Astrocyte (in vitro differentiated cells and primary cell): Measurements from ENCODE around the gene NXPH1. TPM values are rescaled to one million over a fixed set of nuclear protein-coding genes. Genes with fewer than 3 reads are reported as not detected.

Source experiments
- DNase-seq: peaks from one replicate; pipeline ENCODE4 v3.0.0-alpha.2; 2010; ENCODE audit warnings: low read depth
- FAIRE-seq: peaks from 2 replicates; lab custom pipeline; 2011; peaks lifted over from hg19 to GRCh38; lab: Jason Lieb, UNC
- H2AFZ ChIP-seq: 2 replicates; pipeline ENCODE4 v1.6.0; 2012; ENCODE audit warnings: low read depth, low read length, inconsistent platforms
- H3K27ac ChIP-seq: 2 replicates; pipeline ENCODE4 v1.5.1; 2011; ENCODE audit warnings: low read depth, low read length, inconsistent platforms
- H3K27me3 ChIP-seq: 2 replicates; pipeline ENCODE4 v1.6.0; 2011; ENCODE audit warnings: low read length, inconsistent platforms; ENCODE audit not compliant: insufficient read depth
- H3K36me3 ChIP-seq: 2 replicates; pipeline ENCODE4 v1.5.1; 2011; ENCODE audit warnings: low read length, inconsistent platforms; ENCODE audit not compliant: insufficient read depth
- H3K4me1 ChIP-seq: 2 replicates; pipeline ENCODE4 v1.5.1; 2011; ENCODE audit warnings: low read length, inconsistent platforms; ENCODE audit not compliant: insufficient read depth
- H3K4me2 ChIP-seq: 2 replicates; pipeline ENCODE4 v1.6.0; 2012; ENCODE audit warnings: low read length, inconsistent platforms
- H3K4me3 ChIP-seq: 2 replicates; pipeline ENCODE4 v1.5.1; 2011; ENCODE audit warnings: low read depth, mild to moderate bottlenecking, low read length, inconsistent platforms; ENCODE audit not compliant: insufficient read depth
- H3K79me2 ChIP-seq: 2 replicates; pipeline ENCODE4 v1.6.0; 2012; ENCODE audit warnings: mild to moderate bottlenecking, low read length, inconsistent platforms; ENCODE audit not compliant: insufficient read depth
- H3K9ac ChIP-seq: 2 replicates; pipeline ENCODE4 v1.6.0; 2012; ENCODE audit warnings: mild to moderate bottlenecking, low read length, inconsistent platforms
- H3K9me3 ChIP-seq: 2 replicates; pipeline ENCODE4 v1.5.1; 2012; ENCODE audit warnings: low read depth, mild to moderate bottlenecking, low read length, inconsistent platforms; ENCODE audit not compliant: insufficient read depth
- H4K20me1 ChIP-seq: 2 replicates; pipeline ENCODE4 v1.6.0; 2012; ENCODE audit warnings: low read length, inconsistent platforms; ENCODE audit not compliant: insufficient read depth
- H3K27ac Mint-ChIP-seq: one replicate; pipeline ENCODE4 v1.8.0; 2021; ENCODE audit warnings: mild to moderate bottlenecking, mixed read lengths; ENCODE audit not compliant: unreplicated experiment
- H3K27me3 Mint-ChIP-seq: one replicate; pipeline ENCODE4 v1.8.0; 2021; ENCODE audit warnings: low read depth, mixed read lengths; ENCODE audit not compliant: unreplicated experiment
- H3K36me3 Mint-ChIP-seq: one replicate; pipeline ENCODE4 v1.8.0; 2021; ENCODE audit warnings: low read depth, mixed read lengths; ENCODE audit not compliant: unreplicated experiment
- H3K4me1 Mint-ChIP-seq: one replicate; pipeline ENCODE4 v1.8.0; 2021; ENCODE audit warnings: low read depth, mixed read lengths; ENCODE audit not compliant: unreplicated experiment
- H3K4me3 Mint-ChIP-seq: one replicate; pipeline ENCODE4 v1.8.0; 2021; ENCODE audit warnings: mild to moderate bottlenecking, moderate library complexity, mixed read lengths; ENCODE audit not compliant: unreplicated experiment
- H3K9me3 Mint-ChIP-seq: one replicate; pipeline ENCODE4 v1.8.0; 2021; ENCODE audit warnings: mild to moderate bottlenecking, mixed read lengths; ENCODE audit not compliant: unreplicated experiment
- EZH2 ChIP-seq: IDR thresholded peaks from 2 replicates; pipeline ENCODE4 v1.6.1; 2012; ENCODE audit warnings: mild to moderate bottlenecking, low read length, inconsistent platforms; ENCODE audit not compliant: insufficient read depth
- total RNA-seq: library from RNA; stranded (reverse); gene quantifications from 2 replicates; pipeline ENCODE4 v1.2.1, GENCODE V29; 2021
- TF ChIP-seq, protein P1 (sequence below): IDR thresholded peaks from 2 replicates; pipeline ENCODE4 v1.5.1; 2011; ENCODE audit warnings: low read depth, mild to moderate bottlenecking, inconsistent platforms, low read length, moderate library complexity; ENCODE audit not compliant: insufficient read depth

NXPH1 gene
- total RNA-seq, 1 donor from 2014 or later = 0.16 TPM

DNA sequence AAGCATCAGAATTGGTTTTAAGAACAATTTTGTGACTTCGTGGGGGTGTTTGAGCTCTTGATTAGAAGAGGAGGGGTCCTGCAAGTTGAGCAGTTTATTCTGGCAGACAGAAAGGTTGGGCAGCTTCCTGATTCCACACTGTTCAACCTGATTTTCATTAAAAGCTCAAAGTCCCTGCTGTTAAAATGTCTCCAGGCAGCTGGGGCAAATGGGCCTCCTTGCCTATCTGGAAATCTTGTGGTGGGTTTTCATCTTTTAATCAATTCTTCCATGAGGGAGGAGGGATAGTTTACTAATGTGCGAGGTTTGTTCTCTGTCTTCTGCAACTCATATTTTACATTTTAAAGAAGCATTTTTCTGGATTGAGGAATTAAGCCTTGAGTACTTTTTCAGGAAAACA is 276.7 kb downstream of the NXPH1 start:
- Histone ChIP-seq H3K36me3 (no peaks in the 10 kb centered on the region), H3K79me2 (no peaks in the 10 kb centered on the region), H2AFZ (no peak overlapping the region), H4K20me1 (no peaks in the 10 kb centered on the region), H3K27ac (no peak overlapping the region), H3K4me1 (no peaks in the 10 kb centered on the region), H3K9me3 (no peaks in the 10 kb centered on the region), H3K4me3 (no peak overlapping the region), H3K4me2 (no peak overlapping the region), H3K9ac (no peak overlapping the region), H3K27me3 (no peaks in the 10 kb centered on the region)
- FAIRE-seq (no peak), DNase-seq (no peak)
- Mint-ChIP-seq H3K4me1 (no peaks in the 10 kb centered on the region), H3K36me3 (no peaks in the 10 kb centered on the region), H3K27ac (no peak overlapping the region), H3K27me3 (no peaks in the 10 kb centered on the region), H3K4me3 (no peak overlapping the region), H3K9me3 (no peaks in the 10 kb centered on the region)
- no peak for TF ChIP-seq EZH2
- TF ChIP-seq, protein P1, sequence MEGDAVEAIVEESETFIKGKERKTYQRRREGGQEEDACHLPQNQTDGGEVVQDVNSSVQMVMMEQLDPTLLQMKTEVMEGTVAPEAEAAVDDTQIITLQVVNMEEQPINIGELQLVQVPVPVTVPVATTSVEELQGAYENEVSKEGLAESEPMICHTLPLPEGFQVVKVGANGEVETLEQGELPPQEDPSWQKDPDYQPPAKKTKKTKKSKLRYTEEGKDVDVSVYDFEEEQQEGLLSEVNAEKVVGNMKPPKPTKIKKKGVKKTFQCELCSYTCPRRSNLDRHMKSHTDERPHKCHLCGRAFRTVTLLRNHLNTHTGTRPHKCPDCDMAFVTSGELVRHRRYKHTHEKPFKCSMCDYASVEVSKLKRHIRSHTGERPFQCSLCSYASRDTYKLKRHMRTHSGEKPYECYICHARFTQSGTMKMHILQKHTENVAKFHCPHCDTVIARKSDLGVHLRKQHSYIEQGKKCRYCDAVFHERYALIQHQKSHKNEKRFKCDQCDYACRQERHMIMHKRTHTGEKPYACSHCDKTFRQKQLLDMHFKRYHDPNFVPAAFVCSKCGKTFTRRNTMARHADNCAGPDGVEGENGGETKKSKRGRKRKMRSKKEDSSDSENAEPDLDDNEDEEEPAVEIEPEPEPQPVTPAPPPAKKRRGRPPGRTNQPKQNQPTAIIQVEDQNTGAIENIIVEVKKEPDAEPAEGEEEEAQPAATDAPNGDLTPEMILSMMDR = no peak

DNA sequence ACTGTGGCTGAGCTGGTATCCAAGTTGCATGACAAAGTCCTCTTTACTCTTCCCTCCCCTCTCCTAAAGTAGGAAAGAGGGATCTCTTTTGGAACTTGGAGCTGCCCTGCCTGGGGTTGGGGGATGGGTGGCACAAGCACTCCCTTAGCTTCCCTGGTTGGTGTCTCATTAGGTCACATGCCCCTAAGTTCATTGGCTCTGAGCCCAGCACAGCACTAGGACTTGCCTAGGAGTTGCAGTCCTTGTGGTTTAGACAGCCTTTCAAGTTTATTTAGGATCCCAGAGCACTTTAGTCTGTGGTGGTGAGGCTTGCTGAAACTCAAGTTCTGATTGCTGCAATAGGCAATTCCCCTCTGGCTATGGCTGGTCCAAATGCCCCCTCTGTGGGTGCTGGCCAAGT is 281.4 kb downstream of the NXPH1 start:
- no peak for FAIRE-seq
- H3K79me2 ChIP-seq = no peaks in the 10 kb centered on the region
- H3K36me3 ChIP-seq = no peaks in the 10 kb centered on the region
- Mint-ChIP-seq H3K36me3 (no peaks in the 10 kb centered on the region), H3K9me3 (no peaks in the 10 kb centered on the region), H3K27me3 (no peaks in the 10 kb centered on the region), H3K27ac (no peak overlapping the region), H3K4me1 (no peaks in the 10 kb centered on the region), H3K4me3 (no peak overlapping the region)
- no peak overlapping the region for H3K4me2 ChIP-seq
- no peak overlapping the region for H3K9ac ChIP-seq
- H2AFZ ChIP-seq = no peak overlapping the region
- H3K4me1 ChIP-seq = no peaks in the 10 kb centered on the region
- peaks cover 2% of the 10 kb centered on the region for H3K9me3 ChIP-seq
- no peak overlapping the region for H3K27ac ChIP-seq
- DNase-seq = no peak
- TF ChIP-seq, protein P1 = no peak
- TF ChIP-seq EZH2 = no peak
- H4K20me1 ChIP-seq = no peaks in the 10 kb centered on the region
- H3K27me3 ChIP-seq = no peaks in the 10 kb centered on the region
- no peak overlapping the region for H3K4me3 ChIP-seq

DNA sequence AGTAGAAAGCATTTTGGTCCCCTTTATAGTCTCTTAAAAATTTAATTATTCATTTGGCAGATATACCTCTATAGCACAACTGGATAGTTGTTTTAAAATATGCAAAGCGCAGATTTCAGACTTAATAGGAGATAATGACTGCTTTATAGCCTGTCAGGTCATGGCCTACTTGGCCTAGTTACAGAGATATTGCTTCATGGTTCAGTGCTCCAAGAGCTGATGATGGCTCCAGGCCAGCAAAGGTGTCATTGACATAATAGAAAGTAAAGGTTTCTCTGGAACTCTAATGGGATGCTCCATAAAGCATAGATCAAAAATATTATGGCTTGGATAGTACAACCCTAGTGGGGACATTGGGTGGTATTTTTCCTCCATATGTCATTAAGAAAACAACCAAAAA is 285.7 kb downstream of the NXPH1 start:
- H3K9ac ChIP-seq = no peak overlapping the region
- no peaks in the 10 kb centered on the region for H3K27me3 Mint-ChIP-seq
- H3K27me3 ChIP-seq = no peaks in the 10 kb centered on the region
- H3K4me3 Mint-ChIP-seq = no peak overlapping the region
- no peak overlapping the region for H3K27ac ChIP-seq
- no peak overlapping the region for H3K4me3 ChIP-seq
- FAIRE-seq (no peak), DNase-seq (no peak)
- H3K4me1 Mint-ChIP-seq = no peaks in the 10 kb centered on the region
- TF ChIP-seq, protein P1 = no peak
- TF ChIP-seq EZH2 = no peak
- H2AFZ ChIP-seq = no peak overlapping the region
- H3K9me3 Mint-ChIP-seq = no peaks in the 10 kb centered on the region
- no peak overlapping the region for H3K27ac Mint-ChIP-seq
- no peaks in the 10 kb centered on the region for H3K36me3 ChIP-seq
- H3K9me3 ChIP-seq = peaks cover 2% of the 10 kb centered on the region
- H3K79me2 ChIP-seq = no peaks in the 10 kb centered on the region
- H3K4me1 ChIP-seq = no peaks in the 10 kb centered on the region
- H4K20me1 ChIP-seq = no peaks in the 10 kb centered on the region
- no peaks in the 10 kb centered on the region for H3K36me3 Mint-ChIP-seq
- no peak overlapping the region for H3K4me2 ChIP-seq
